GM23248 (cell line): Measurements from ENCODE around the gene MLN. TPM values are rescaled to one million over a fixed set of nuclear protein-coding genes. Genes with fewer than 3 reads are reported as not detected.
A peak's percentile ranks its signal among the peaks of the same experiment; 100 is the strongest.

Source experiments
- DNase-seq: peaks from one replicate; pipeline ENCODE4 v3.0.0-alpha.2; 2015
- H2AFZ ChIP-seq: fragments of 200-600 bp; sonication (generic); 2 replicates; pipeline ENCODE4 v1.6.1; 2016; ENCODE audit warnings: antibody characterized with exemption
- H3F3A ChIP-seq: fragments of 200-600 bp; sonication (generic); 2 replicates; pipeline ENCODE4 v1.6.1; 2016; ENCODE audit warnings: mild to moderate bottlenecking, antibody characterized with exemption, mixed run types; ENCODE audit not compliant: insufficient read depth
- H3K27ac ChIP-seq: fragments of 200-600 bp; sonication (generic); 2 replicates; pipeline ENCODE4 v1.5.1; 2016; ENCODE audit warnings: mild to moderate bottlenecking
- H3K27me3 ChIP-seq: fragments of 200-600 bp; sonication (generic); replicated peaks from 2 replicates; pipeline ENCODE4 v1.6.1; 2016; ENCODE audit warnings: mild to moderate bottlenecking; ENCODE audit not compliant: insufficient read depth
- H3K36me3 ChIP-seq: fragments of 200-600 bp; sonication (generic); 2 replicates; pipeline ENCODE4 v1.6.1; 2016; ENCODE audit warnings: low read depth, mild to moderate bottlenecking
- H3K4me1 ChIP-seq: fragments of 200-600 bp; sonication (generic); 2 replicates; pipeline ENCODE4 v1.6.1; 2016; ENCODE audit warnings: mild to moderate bottlenecking; ENCODE audit not compliant: insufficient read depth
- H3K4me2 ChIP-seq: fragments of 200-600 bp; sonication (generic); one replicate; pipeline ENCODE4 v1.6.1; 2016; ENCODE audit warnings: mild to moderate bottlenecking; ENCODE audit not compliant: unreplicated experiment
- H3K4me3 ChIP-seq: fragments of 200-600 bp; sonication (generic); 2 replicates; pipeline ENCODE4 v1.5.1; 2016; ENCODE audit warnings: mild to moderate bottlenecking
- H3K79me2 ChIP-seq: fragments of 200-600 bp; sonication (generic); 2 replicates; pipeline ENCODE4 v1.6.1; 2016; ENCODE audit warnings: mild to moderate bottlenecking; ENCODE audit not compliant: insufficient read depth
- H3K9ac ChIP-seq: fragments of 200-600 bp; sonication (generic); 2 replicates; pipeline ENCODE4 v1.6.1; 2016; ENCODE audit warnings: mild to moderate bottlenecking
- H3K9me2 ChIP-seq: fragments of 200-600 bp; sonication (generic); 2 replicates; pipeline ENCODE4 v1.6.1; 2016; ENCODE audit warnings: mixed run types, mild to moderate bottlenecking, moderate library complexity; ENCODE audit not compliant: insufficient read depth
- H3K9me3 ChIP-seq: fragments of 200-600 bp; sonication (generic); one replicate; pipeline ENCODE4 v1.6.1; 2017; ENCODE audit warnings: low read depth
- H4K20me1 ChIP-seq: fragments of 200-600 bp; sonication (generic); 2 replicates; pipeline ENCODE4 v1.6.0; 2016; ENCODE audit not compliant: insufficient read depth
- EZH2 ChIP-seq: fragments of 200-600 bp; sonication (generic); IDR thresholded peaks from 2 replicates; pipeline ENCODE4 v1.6.1; 2018; ENCODE audit warnings: antibody characterized with exemption, mild to moderate bottlenecking; ENCODE audit not compliant: insufficient read depth, poor library complexity, severe bottlenecking
- EZH2phosphoT487 ChIP-seq: fragments of 200-600 bp; sonication (generic); IDR thresholded peaks from 2 replicates; pipeline ENCODE4 v1.6.1; 2018; ENCODE audit warnings: antibody characterized with exemption, moderate library complexity, mild to moderate bottlenecking, low read depth; ENCODE audit not compliant: insufficient read depth
- WGBS, 2 experiments: methylation state at CpG; one replicate each; pipeline ENCODE4 v1.1.6; 2015 to 2017; ENCODE audit warnings: low lambda C conversion rate in 2 of 2, low coverage in 1 of 2; ENCODE audit errors: missing lambda C conversion rate in 2 of 2; 5-methylcytosine and 5-hydroxymethylcytosine counted together
- in situ Hi-C: fragments of 300-500 bp; cut with MboI; formaldehyde crosslinking; loops from 2 replicates; pipeline ENCODE4 v1.15.0; 2020
- polyA plus RNA-seq: library from polyadenylated mRNA; unstranded; fragments of >200 nt; fragmentation: Nextera tagmentation; extraction: Ambion mirVana; gene quantifications from 2 replicates; pipeline ENCODE4 v1.2.1, GENCODE V29; 2016
- total RNA-seq: library from RNA; depleted of rRNA; stranded (reverse); fragments of >200 nt; shearing (Covaris generic); gene quantifications from 2 replicates; pipeline ENCODE4 v1.2.3, GENCODE V29; 2014

The MLN gene
- total and polyA plus RNA-seq, 2 experiments from 2014 or later, result not detected

DNA sequence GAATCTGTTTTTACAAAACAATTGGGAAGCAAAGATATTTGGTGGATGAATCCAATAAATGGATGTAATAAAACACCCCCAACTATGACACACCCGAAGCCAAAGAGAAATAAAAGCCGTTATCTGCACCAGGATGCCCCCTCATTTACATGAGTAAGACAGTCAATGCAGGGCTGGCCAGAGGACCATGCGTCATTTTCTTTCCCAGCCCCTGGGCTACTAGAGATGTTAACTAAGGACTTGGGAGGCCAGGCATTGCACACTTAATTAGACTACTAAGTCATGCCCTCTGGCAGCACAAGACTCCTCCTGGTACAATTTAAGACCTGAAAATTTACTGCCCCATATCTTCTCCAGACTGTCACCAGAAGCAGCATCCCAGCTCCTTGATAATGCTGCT is 18.0 kb downstream of the MLN start:
- Histone ChIP-seq H3K36me3 (peaks cover 18% of the 10 kb centered on the region; the same call in 1 of the 2 replicates), H3K79me2 (peaks cover 58% of the 10 kb centered on the region), H3K9me3 (no peaks in the 10 kb centered on the region), H3F3A (peaks cover 31% of the 10 kb centered on the region), H2AFZ (no peak overlapping the region), H3K27me3 (no peaks in the 10 kb centered on the region), H3K9me2 (no peaks in the 10 kb centered on the region), H3K9ac (peak overlapping the region; percentile 93), H3K4me3 (peak overlapping the region; percentile 73), H4K20me1 (no peaks in the 10 kb centered on the region), H3K4me2 (peak overlapping the region; percentile 97), H3K4me1 (peaks cover 47% of the 10 kb centered on the region), H3K27ac (peak overlapping the region; percentile 97)
- WGBS, 2 experiments, result 0 to 2% methylated on average over 3 of the region's 3 CpGs
- in situ Hi-C loops, result no loop called here
- peak; percentile 97 for DNase-seq
- TF ChIP-seq EZH2 (no peak), EZH2phosphoT487 (no peak)

DNA sequence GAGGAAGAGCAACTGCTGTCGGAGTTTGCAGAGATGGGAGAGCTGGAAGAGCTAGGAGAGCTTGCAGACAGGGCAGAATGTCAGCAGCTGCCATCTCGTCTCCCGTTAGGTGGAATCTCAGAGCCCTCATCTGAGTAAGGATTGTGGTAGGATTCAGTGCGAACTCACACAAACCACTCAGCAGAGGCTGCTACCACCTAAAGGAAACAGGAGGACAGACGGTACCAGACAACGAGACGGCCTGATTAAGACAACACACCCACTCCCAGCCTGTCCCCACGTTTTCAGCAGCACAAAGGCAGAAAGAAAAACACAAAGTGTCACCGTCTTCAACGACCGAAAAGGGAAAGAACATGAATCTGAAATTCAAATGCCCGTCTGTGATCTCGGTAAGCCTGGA is 19.0 kb downstream of the MLN start:
- in situ Hi-C loops, result no loop called here
- no peak for DNase-seq
- Histone ChIP-seq H2AFZ (no peak overlapping the region), H4K20me1 (no peaks in the 10 kb centered on the region), H3K36me3 (peaks cover 28% of the 10 kb centered on the region), H3K9ac (no peak overlapping the region), H3K4me2 (no peak overlapping the region), H3K9me3 (no peaks in the 10 kb centered on the region), H3F3A (peaks cover 31% of the 10 kb centered on the region), H3K27me3 (no peaks in the 10 kb centered on the region), H3K4me3 (no peak overlapping the region), H3K4me1 (peaks cover 48% of the 10 kb centered on the region), H3K27ac (peak overlapping the region; percentile 97), H3K79me2 (peaks cover 51% of the 10 kb centered on the region), H3K9me2 (no peaks in the 10 kb centered on the region)
- no peak for TF ChIP-seq EZH2
- no peak for TF ChIP-seq EZH2phosphoT487
- WGBS, 2 experiments, result 87 to 89% methylated on average over 13 of the region's 13 CpGs

DNA sequence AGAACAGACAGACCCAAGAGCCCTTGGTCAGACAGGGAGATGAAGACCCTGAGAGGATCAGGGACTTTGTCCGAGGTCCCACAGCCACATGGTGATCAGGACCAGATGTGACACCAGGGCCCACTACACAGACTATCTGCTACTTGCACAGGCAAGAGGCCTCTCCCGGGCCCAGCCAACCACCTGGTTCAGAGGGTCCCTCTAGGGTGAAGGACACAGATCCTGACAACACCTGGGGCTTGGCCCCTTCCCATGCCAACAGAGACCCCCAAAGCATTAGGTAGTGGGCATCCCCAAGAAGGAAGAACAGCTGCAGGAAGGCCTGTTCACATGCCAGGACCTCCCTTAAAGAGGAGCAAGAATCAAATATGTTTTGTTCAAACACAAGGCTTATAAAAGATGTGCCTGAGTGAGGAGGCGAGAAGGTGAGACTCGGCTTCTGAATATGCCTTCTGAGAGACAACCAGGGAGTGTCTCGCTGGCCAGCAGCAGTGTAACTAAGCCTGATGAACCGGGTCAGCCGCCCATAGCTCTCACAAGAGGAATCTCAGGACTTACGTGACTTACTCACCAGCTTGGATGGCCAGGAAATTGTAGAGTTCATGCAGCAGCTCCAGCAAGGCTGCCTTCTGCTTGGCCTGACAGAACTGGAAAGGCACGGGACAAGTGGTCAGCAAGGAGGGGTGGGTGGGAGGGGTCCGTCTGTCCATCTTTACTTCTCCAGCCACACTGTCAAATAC is 19.9 kb downstream of the MLN start:
- DNase-seq, result peak; percentile 16
- WGBS, 2 experiments, result 82 to 85% methylated on average over 10 of the region's 10 CpGs
- H3K9me3 ChIP-seq, result no peaks in the 10 kb centered on the region
- peaks cover 31% of the 10 kb centered on the region for H3F3A ChIP-seq
- in situ Hi-C loops, result no loop called here
- no peak overlapping the region for H3K4me2 ChIP-seq
- no peaks in the 10 kb centered on the region for H3K9me2 ChIP-seq
- H3K36me3 ChIP-seq, result peaks cover 37% of the 10 kb centered on the region
- H4K20me1 ChIP-seq, result no peaks in the 10 kb centered on the region
- no peak overlapping the region for H3K9ac ChIP-seq
- TF ChIP-seq EZH2phosphoT487 (no peak), EZH2 (no peak)
- peaks cover 43% of the 10 kb centered on the region for H3K4me1 ChIP-seq
- no peak overlapping the region for H3K4me3 ChIP-seq
- H3K27me3 ChIP-seq, result no peaks in the 10 kb centered on the region
- no peak overlapping the region for H3K27ac ChIP-seq
- peaks cover 44% of the 10 kb centered on the region for H3K79me2 ChIP-seq
- H2AFZ ChIP-seq, result no peak overlapping the region

GRCh38 chr6:33782561-33782960 is 21.2 kb downstream of the MLN start:
- in situ Hi-C loops, result no loop called here
- no peaks in the 10 kb centered on the region for H4K20me1 ChIP-seq
- peaks cover 40% of the 10 kb centered on the region for H3K4me1 ChIP-seq
- H3K36me3 ChIP-seq, result peaks cover 48% of the 10 kb centered on the region
- no peak overlapping the region for H3K4me3 ChIP-seq
- H3K4me2 ChIP-seq, result no peak overlapping the region
- no peaks in the 10 kb centered on the region for H3K27me3 ChIP-seq
- no peak overlapping the region for H3K27ac ChIP-seq
- TF ChIP-seq EZH2, result no peak
- no peak for TF ChIP-seq EZH2phosphoT487
- 89% methylated on average over 5 of the region's 5 CpGs for WGBS, 2 experiments
- no peak overlapping the region for H3K9ac ChIP-seq
- H2AFZ ChIP-seq, result no peak overlapping the region
- H3K79me2 ChIP-seq, result peaks cover 44% of the 10 kb centered on the region
- DNase-seq, result no peak
- H3K9me2 ChIP-seq, result no peaks in the 10 kb centered on the region
- no peaks in the 10 kb centered on the region for H3K9me3 ChIP-seq
- peaks cover 27% of the 10 kb centered on the region for H3F3A ChIP-seq
